ENCODE data around the gene MEGF6. TPM values are rescaled to one million over a fixed set of nuclear protein-coding genes. Genes with fewer than 3 reads are reported as not detected.

The MEGF6 gene
- 100 to 1,000 TPM in 1 of 2 donors, 10 to 100 TPM in 1; 83.0 to 103 TPM for total RNA-seq
- polyA plus RNA-seq (2013, experiment 1 of 2): 28.4 TPM
- 20.2 TPM for polyA plus RNA-seq (2013, experiment 2 of 2)
- long read RNA-seq, experiment 1, partial matches to known transcripts: 5 of 7 reads
- long read RNA-seq, experiment 1, other reads (novel, unspliced or antisense): 1 of 7 reads
- long read RNA-seq, experiment 2, partial matches to known transcripts: 26 of 79 reads
- long read RNA-seq, experiment 2, other reads (novel, unspliced or antisense): 51 of 79 reads
- long read RNA-seq, experiment 3, full-length matches to known transcripts: 11 of 74 reads
- long read RNA-seq, experiment 3, partial matches to known transcripts: 24 of 74 reads
- long read RNA-seq, experiment 3, other reads (novel, unspliced or antisense): 39 of 74 reads
- long read RNA-seq, experiment 4, partial matches to known transcripts: 0 of 1 reads
- long read RNA-seq, experiment 4, other reads (novel, unspliced or antisense): 1 of 1 reads

GRCh38 chr1:3611170-3612019 lies at the start of gene MEGF6:
MEGF6 (minus strand) TSS chr1:3611508; CDS start chr1:3611268, 240 bp downstream.
- H3K9me3 ChIP-seq (ENCODE audit: control insufficient read depth, low read length): no peaks in the 10 kb centered on the region
- H3K9ac ChIP-seq (ENCODE audit: extremely low read depth, low read length, poor library complexity, severe bottlenecking): peak within 1 kb of the TSS; percentile 57
- peak within 1 kb of the TSS; percentile 22 for H3K27ac ChIP-seq (ENCODE audit: low read depth, low read length)
- H3K36me3 ChIP-seq (ENCODE audit: control insufficient read depth, insufficient read depth, low read length): no peaks in the 10 kb centered on the region
- DNase-seq: peak; percentile 100
- peaks cover 37% of the 10 kb centered on the region for H3K4me1 Mint-ChIP-seq
- no peaks in the 10 kb centered on the region for H3K36me3 Mint-ChIP-seq (ENCODE audit: low read depth)
- H3K27me3 ChIP-seq (ENCODE audit: control insufficient read depth, insufficient read depth, low read length, poor library complexity, severe bottlenecking): no peaks in the 10 kb centered on the region
- peak within 1 kb of the TSS; percentile 58 for H3K27ac Mint-ChIP-seq
- H3K4me3 ChIP-seq (ENCODE audit: low read length): peak within 1 kb of the TSS; percentile 83
- no peak for TF ChIP-seq CTCF (conservative IDR thresholded peaks at IDR 0.05)
- H3K4me3 Mint-ChIP-seq: peak within 1 kb of the TSS; percentile 73
- H3K4me1 ChIP-seq (ENCODE audit: control insufficient read depth, insufficient read depth, low read length): peaks cover 31% of the 10 kb centered on the region
- peaks cover 12% of the 10 kb centered on the region for H3K27me3 Mint-ChIP-seq (ENCODE audit: insufficient read depth)
- WGBS, 2 experiments (ENCODE audit: insufficient coverage in 1 of 2, insufficient read length in 1 of 2): 2 to 10% methylated on average over 13 to 77 of the region's 87 CpGs
- H3K9me3 Mint-ChIP-seq: no peaks in the 10 kb centered on the region

GRCh38 chr1:3660704-3661103 lies 49.4 kb upstream of the MEGF6 start:
- no peaks in the 10 kb centered on the region for H3K9me3 ChIP-seq (ENCODE audit: control insufficient read depth, low read length)
- H3K4me1 ChIP-seq (ENCODE audit: control insufficient read depth, insufficient read depth, low read length): no peaks in the 10 kb centered on the region
- no peak overlapping the region for H3K27ac Mint-ChIP-seq
- no peak overlapping the region for H3K27ac ChIP-seq (ENCODE audit: low read depth, low read length)
- no peak overlapping the region for H3K9ac ChIP-seq (ENCODE audit: extremely low read depth, low read length, poor library complexity, severe bottlenecking)
- H3K4me3 Mint-ChIP-seq: no peak overlapping the region
- DNase-seq: no peak
- WGBS, 2 experiments (ENCODE audit: insufficient coverage in 1 of 2, insufficient read length in 1 of 2): 89 to 100% methylated on average over 2 of the region's 2 CpGs
- no peaks in the 10 kb centered on the region for H3K36me3 Mint-ChIP-seq (ENCODE audit: low read depth)
- no peaks in the 10 kb centered on the region for H3K36me3 ChIP-seq (ENCODE audit: control insufficient read depth, insufficient read depth, low read length)
- TF ChIP-seq CTCF (conservative IDR thresholded peaks at IDR 0.05): no peak
- H3K4me3 ChIP-seq (ENCODE audit: low read length): no peak overlapping the region
- peaks cover 32% of the 10 kb centered on the region for H3K27me3 ChIP-seq (ENCODE audit: control insufficient read depth, insufficient read depth, low read length, poor library complexity, severe bottlenecking)
- H3K4me1 Mint-ChIP-seq: no peaks in the 10 kb centered on the region
- H3K27me3 Mint-ChIP-seq (ENCODE audit: insufficient read depth): peaks cover 43% of the 10 kb centered on the region
- H3K9me3 Mint-ChIP-seq: no peaks in the 10 kb centered on the region

- Histone ChIP-seq H3K9me3 (ENCODE audit: control insufficient read depth, low read length) (no peaks in the 10 kb centered on the region), H3K9ac (ENCODE audit: extremely low read depth, low read length, poor library complexity, severe bottlenecking) (no peak overlapping the region), H3K27me3 (ENCODE audit: control insufficient read depth, insufficient read depth, low read length, poor library complexity, severe bottlenecking) (peaks cover 48% of the 10 kb centered on the region), H3K4me1 (ENCODE audit: control insufficient read depth, insufficient read depth, low read length) (no peaks in the 10 kb centered on the region), H3K4me3 (ENCODE audit: low read length) (no peak overlapping the region), H3K27ac (ENCODE audit: low read depth, low read length) (no peak overlapping the region), H3K36me3 (ENCODE audit: control insufficient read depth, insufficient read depth, low read length) (no peaks in the 10 kb centered on the region)
- no peak overlapping the region for H3K4me3 Mint-ChIP-seq
- TF ChIP-seq CTCF (conservative IDR thresholded peaks at IDR 0.05): no peak
- H3K4me1 Mint-ChIP-seq: no peaks in the 10 kb centered on the region
- H3K27ac Mint-ChIP-seq: no peak overlapping the region
- H3K9me3 Mint-ChIP-seq: no peaks in the 10 kb centered on the region
- 87 to 94% methylated on average over 13 to 15 of the region's 15 CpGs for WGBS, 2 experiments (ENCODE audit: insufficient coverage in 1 of 2, insufficient read length in 1 of 2)
- H3K27me3 Mint-ChIP-seq (ENCODE audit: insufficient read depth): peaks cover 60% of the 10 kb centered on the region
- no peak for DNase-seq
- H3K36me3 Mint-ChIP-seq (ENCODE audit: low read depth): no peaks in the 10 kb centered on the region
Measured at GRCh38 chr1:3659093-3659492, 47.8 kb upstream of the MEGF6 start.
